Hepatocyte (in vitro differentiated cells): Measurements from ENCODE around the gene CDH12. TPM values are rescaled to one million over a fixed set of nuclear protein-coding genes. Genes with fewer than 3 reads are reported as not detected.

ENCODE experiments used
- DNase-seq: peaks from one replicate; pipeline ENCODE4 v3.0.0-alpha.2; 2016; ENCODE audit warnings: low spot score
- H2AFZ ChIP-seq: fragments of 200-600 bp; sonication (generic); 2 replicates; pipeline ENCODE4 v1.6.0; 2016; ENCODE audit warnings: antibody characterized with exemption, mild to moderate bottlenecking
- H3K27ac ChIP-seq: fragments of 200-600 bp; sonication (generic); 2 replicates; pipeline ENCODE4 v1.5.1; 2016; ENCODE audit warnings: mild to moderate bottlenecking
- H3K27me3 ChIP-seq: fragments of 200-600 bp; sonication (generic); 2 replicates; pipeline ENCODE4 v1.6.1; 2016
- H3K36me3 ChIP-seq: fragments of 200-600 bp; sonication (generic); replicated peaks from 2 replicates; pipeline ENCODE4 v1.5.1; 2016; ENCODE audit warnings: low read depth; ENCODE audit not compliant: insufficient read depth
- H3K4me1 ChIP-seq: fragments of 200-600 bp; sonication (generic); 2 replicates; pipeline ENCODE4 v1.5.1; 2016; ENCODE audit warnings: mild to moderate bottlenecking, moderate library complexity; ENCODE audit not compliant: insufficient read depth
- H3K4me2 ChIP-seq: fragments of 200-600 bp; sonication (generic); 2 replicates; pipeline ENCODE4 v1.6.0; 2016
- H3K4me3 ChIP-seq: fragments of 200-600 bp; sonication (generic); 2 replicates; pipeline ENCODE4 v1.5.1; 2016; ENCODE audit warnings: mild to moderate bottlenecking
- H3K79me2 ChIP-seq: fragments of 200-600 bp; sonication (generic); 2 replicates; pipeline ENCODE4 v1.6.0; 2017; ENCODE audit warnings: mild to moderate bottlenecking
- H3K9me2 ChIP-seq: fragments of 200-600 bp; sonication (generic); replicated peaks from 2 replicates; pipeline ENCODE4 v1.6.0; 2017; ENCODE audit warnings: mild to moderate bottlenecking; ENCODE audit not compliant: insufficient read depth
- H3K9me3 ChIP-seq: fragments of 200-600 bp; sonication (generic); 2 replicates; pipeline ENCODE4 v1.5.1; 2016; ENCODE audit warnings: low read depth, mild to moderate bottlenecking
- H4K20me1 ChIP-seq: fragments of 200-600 bp; sonication (generic); 2 replicates; pipeline ENCODE4 v1.6.0; 2016; ENCODE audit warnings: mild to moderate bottlenecking; ENCODE audit not compliant: insufficient read depth, poor library complexity, severe bottlenecking
- CTCF ChIP-seq: fragments of 200-600 bp; sonication (generic); IDR thresholded peaks from 2 replicates; pipeline ENCODE4 v1.5.1; 2016; ENCODE audit warnings: antibody characterized with exemption, mild to moderate bottlenecking; ENCODE audit not compliant: poor library complexity
- EZH2 ChIP-seq: fragments of 200-600 bp; sonication (generic); IDR thresholded peaks from 2 replicates; pipeline ENCODE4 v1.6.1; 2016; ENCODE audit warnings: antibody characterized with exemption, mild to moderate bottlenecking, borderline replicate concordance
- EZH2phosphoT487 ChIP-seq: fragments of 200-600 bp; sonication (generic); IDR thresholded peaks from one replicate; pipeline ENCODE4 v1.6.1; 2018; ENCODE audit warnings: antibody characterized with exemption, mild to moderate bottlenecking, low read depth, moderate library complexity; ENCODE audit not compliant: unreplicated experiment, severe bottlenecking
- WGBS: methylation state at CpG from one replicate; pipeline ENCODE4 v1.1.6; 2016; ENCODE audit warnings: low lambda C conversion rate; ENCODE audit errors: missing lambda C conversion rate; 5-methylcytosine and 5-hydroxymethylcytosine counted together
- polyA plus RNA-seq: library from polyadenylated mRNA; unstranded; fragments of >200 nt; fragmentation: Nextera tagmentation; extraction: Ambion mirVana; gene quantifications from 2 replicates; pipeline ENCODE4 v1.2.1, GENCODE V29; 2016
- total RNA-seq: library from RNA; depleted of rRNA; stranded (reverse); fragments of >200 nt; gene quantifications from 2 replicates; pipeline ENCODE4 v1.2.3, GENCODE V29; 2014

CDH12 gene
- total and polyA plus RNA-seq, 2 experiments from 2014 or later = 15.4 to 44.5 TPM

DNA sequence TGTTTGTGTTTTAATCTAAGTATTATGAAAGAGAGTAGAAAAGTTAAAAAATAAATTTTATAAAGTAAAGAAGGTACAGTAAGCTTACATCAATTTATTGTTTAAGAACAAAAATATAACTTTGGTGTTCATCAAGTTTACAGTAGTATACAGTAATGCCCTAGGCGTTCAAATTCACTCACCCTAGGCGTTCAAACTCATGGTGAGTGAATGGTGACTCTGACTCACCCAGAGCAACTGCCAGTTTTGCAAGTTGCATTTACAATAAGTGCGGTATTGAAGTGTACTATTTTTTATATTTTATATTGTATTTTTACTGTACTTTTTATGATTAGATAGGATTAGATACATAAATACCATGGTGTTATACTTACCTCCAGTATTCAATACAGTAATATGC is 421.3 kb downstream of the CDH12 start:
- no peaks in the 10 kb centered on the region for H3K4me1 ChIP-seq
- H3K27me3 ChIP-seq = no peaks in the 10 kb centered on the region
- H3K36me3 ChIP-seq = no peaks in the 10 kb centered on the region
- TF ChIP-seq EZH2 (no peak), EZH2phosphoT487 (no peak), CTCF (no peak)
- H3K4me2 ChIP-seq = no peak overlapping the region
- no peak for DNase-seq
- H3K4me3 ChIP-seq = no peak overlapping the region
- H3K27ac ChIP-seq = no peak overlapping the region
- WGBS = 89% methylated on average over 3 of the region's 3 CpGs
- H2AFZ ChIP-seq = no peak overlapping the region
- no peaks in the 10 kb centered on the region for H4K20me1 ChIP-seq
- no peaks in the 10 kb centered on the region for H3K9me3 ChIP-seq
- H3K9me2 ChIP-seq = no peaks in the 10 kb centered on the region
- no peaks in the 10 kb centered on the region for H3K79me2 ChIP-seq

DNA sequence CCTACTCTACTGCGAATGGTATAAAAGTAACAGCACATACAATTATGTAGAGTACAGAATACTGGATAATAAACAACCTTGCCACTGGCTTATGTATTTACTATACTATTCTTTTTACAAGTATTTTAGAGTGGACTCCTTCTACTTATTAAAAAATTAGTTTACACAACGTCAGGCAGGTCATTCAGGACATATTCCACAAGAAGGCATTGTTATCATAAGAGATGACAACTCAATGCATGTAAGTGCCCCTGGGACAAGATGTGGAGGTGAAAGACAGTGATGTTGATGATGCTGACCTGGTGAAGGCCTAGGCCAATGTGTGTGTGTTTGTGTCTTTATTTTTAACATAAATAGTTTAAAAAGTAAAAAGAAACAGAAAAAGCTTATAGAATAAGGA is 421.7 kb downstream of the CDH12 start:
- WGBS = 67% methylated on average over 2 of the region's 2 CpGs
- TF ChIP-seq EZH2 = no peak
- H3K4me1 ChIP-seq = no peaks in the 10 kb centered on the region
- H3K9me2 ChIP-seq = no peaks in the 10 kb centered on the region
- no peak overlapping the region for H3K4me2 ChIP-seq
- no peak overlapping the region for H3K27ac ChIP-seq
- H3K36me3 ChIP-seq = no peaks in the 10 kb centered on the region
- no peak overlapping the region for H2AFZ ChIP-seq
- H3K9me3 ChIP-seq = no peaks in the 10 kb centered on the region
- no peaks in the 10 kb centered on the region for H3K79me2 ChIP-seq
- H3K27me3 ChIP-seq = no peaks in the 10 kb centered on the region
- no peak overlapping the region for H3K4me3 ChIP-seq
- no peaks in the 10 kb centered on the region for H4K20me1 ChIP-seq
- DNase-seq = no peak

DNA sequence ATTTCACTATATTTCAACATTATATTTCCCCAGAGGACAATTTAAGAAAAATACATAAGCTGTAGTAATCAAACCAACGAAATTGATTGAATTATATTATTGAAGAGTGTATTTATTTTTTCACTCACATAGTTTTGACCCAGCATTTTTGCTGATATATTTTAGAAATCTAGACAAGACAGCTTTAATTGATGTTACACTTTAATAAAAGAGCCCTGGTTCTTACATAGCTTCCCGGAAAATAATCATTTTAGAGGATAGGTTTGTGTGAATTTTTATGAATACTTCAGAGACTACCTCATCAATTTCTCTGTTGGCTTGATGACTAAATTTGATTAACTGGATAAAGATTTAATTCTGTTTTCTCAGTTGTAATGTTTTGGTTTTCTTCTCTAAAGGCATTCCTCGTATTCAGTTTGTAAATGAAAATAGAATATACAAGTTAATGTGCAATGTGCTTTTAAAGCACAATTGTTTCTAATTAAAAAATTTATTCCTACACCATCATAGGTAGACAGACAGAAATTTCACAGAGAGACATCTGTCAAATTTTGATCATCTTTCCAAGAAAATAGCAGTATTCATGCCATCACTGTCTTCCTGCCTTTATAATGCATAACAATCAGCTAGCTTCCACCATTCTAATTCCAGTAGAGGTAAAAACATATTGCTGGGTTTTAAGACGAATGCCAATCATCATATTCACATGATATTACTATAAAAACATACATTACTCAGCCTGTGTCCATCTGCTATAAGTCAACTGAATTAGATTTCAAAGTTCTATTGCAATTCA is 441.4 kb downstream of the CDH12 start:
- 48% methylated on average over 4 of the region's 4 CpGs for WGBS
- H3K36me3 ChIP-seq = no peaks in the 10 kb centered on the region
- H3K27me3 ChIP-seq = no peaks in the 10 kb centered on the region
- H3K27ac ChIP-seq = no peak overlapping the region
- H3K4me1 ChIP-seq = no peaks in the 10 kb centered on the region
- no peak for TF ChIP-seq EZH2phosphoT487
- no peak for TF ChIP-seq CTCF
- no peak for TF ChIP-seq EZH2
- no peaks in the 10 kb centered on the region for H3K9me3 ChIP-seq
- H4K20me1 ChIP-seq = no peaks in the 10 kb centered on the region
- no peak overlapping the region for H2AFZ ChIP-seq
- no peak overlapping the region for H3K4me2 ChIP-seq
- no peak overlapping the region for H3K4me3 ChIP-seq
- no peak for DNase-seq
- no peaks in the 10 kb centered on the region for H3K79me2 ChIP-seq
- no peaks in the 10 kb centered on the region for H3K9me2 ChIP-seq

DNA sequence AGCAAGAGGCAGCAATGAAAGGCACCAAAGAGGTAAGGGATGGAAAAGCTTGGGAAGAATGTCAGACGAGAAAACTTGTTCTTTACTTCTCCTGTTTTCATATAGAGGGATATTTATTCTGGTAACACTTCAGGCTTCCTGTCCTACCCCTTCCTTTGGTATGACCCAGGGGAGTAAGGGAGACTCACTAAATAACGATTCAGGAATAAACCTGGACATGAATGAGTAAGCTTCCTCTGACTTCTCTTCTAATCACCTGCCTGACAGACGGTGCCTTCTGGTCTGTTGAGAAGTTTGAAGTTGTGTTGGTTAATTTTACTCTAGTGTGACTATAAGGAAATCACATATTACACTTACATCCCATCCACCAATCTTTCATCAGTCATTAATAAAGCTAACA is 461.2 kb downstream of the CDH12 start:
- Histone ChIP-seq H3K4me1 (no peaks in the 10 kb centered on the region), H3K79me2 (no peaks in the 10 kb centered on the region), H3K4me3 (no peak overlapping the region), H3K9me3 (no peaks in the 10 kb centered on the region), H2AFZ (no peak overlapping the region), H3K9me2 (no peaks in the 10 kb centered on the region), H3K27ac (no peak overlapping the region), H4K20me1 (no peaks in the 10 kb centered on the region), H3K27me3 (no peaks in the 10 kb centered on the region), H3K4me2 (no peak overlapping the region), H3K36me3 (no peaks in the 10 kb centered on the region)
- DNase-seq = no peak
- no peak for TF ChIP-seq CTCF
- no peak for TF ChIP-seq EZH2phosphoT487
- no peak for TF ChIP-seq EZH2
- 88% methylated on average over 3 of the region's 3 CpGs for WGBS
